ENCODE measurements around the gene SYT7.
"Not testable (repeated sequence)": the region's sequence is repeated elsewhere in the genome, so short reads cannot be mapped to it uniquely, and the experiment has no call there.

The SYT7 gene

GRCh38 chr11:61476371-61476770, 104.5 kb downstream of the SYT7 start:
- DNase-seq (ENCODE audit: low read depth): no peak

GRCh38 chr11:61475433-61475832, 105.4 kb downstream of the SYT7 start:
- no peak for DNase-seq (ENCODE audit: low read depth)

- no peak for DNase-seq (ENCODE audit: low read depth)
Observed at GRCh38 chr11:61474013-61474643, 106.7 kb downstream of the SYT7 start.

GRCh38 chr11:61473370-61474012, 107.4 kb downstream of the SYT7 start:
- DNase-seq (ENCODE audit: low read depth): no peak

GRCh38 chr11:61472868-61473267, 108.0 kb downstream of the SYT7 start:
- no peak for DNase-seq (ENCODE audit: low read depth)

- DNase-seq (ENCODE audit: low read depth): no peak
Observed at GRCh38 chr11:61472282-61472681, 108.6 kb downstream of the SYT7 start.

- no peak for DNase-seq (ENCODE audit: low read depth)
Observed at GRCh38 chr11:61468002-61468401, 112.9 kb downstream of the SYT7 start.

- DNase-seq (ENCODE audit: low read depth): not testable (repeated sequence)
Observed at GRCh38 chr11:61467602-61468001, 113.3 kb downstream of the SYT7 start.
